Activated naive CD8-positive, alpha-beta T cell treated with anti-CD3 and anti-CD28 coated beads, Interleukin-2, amount 50 U/mL, for 24 hours (primary cell): Measurements from ENCODE around the gene MSMO1.

Experiments
- ATAC-seq: fragments of 150-1000 bp; cut with Tn5 transposase; one replicate; pipeline ENCODE4 v1.10.0; 2021
- DNase-seq: peaks from one replicate; pipeline ENCODE4 v3.0.0; 2021
- H3K27ac Mint-ChIP-seq: one replicate; pipeline ENCODE4 v1.8.0; 2021; ENCODE audit warnings: mild to moderate bottlenecking, mixed read lengths
- H3K27me3 Mint-ChIP-seq: one replicate; pipeline ENCODE4 v1.8.0; 2021; ENCODE audit warnings: mixed read lengths
- H3K36me3 Mint-ChIP-seq: one replicate; pipeline ENCODE4 v1.8.0; 2021; ENCODE audit warnings: low read depth, mixed read lengths
- H3K4me1 Mint-ChIP-seq: one replicate; pipeline ENCODE4 v1.8.0; 2021; ENCODE audit warnings: mixed read lengths
- H3K4me3 Mint-ChIP-seq: one replicate; pipeline ENCODE4 v1.8.0; 2021; ENCODE audit warnings: mild to moderate bottlenecking, moderate library complexity, mixed read lengths
- H3K9me3 Mint-ChIP-seq: one replicate; pipeline ENCODE4 v1.8.0; 2021; ENCODE audit warnings: mixed read lengths

MSMO1 gene

DNA sequence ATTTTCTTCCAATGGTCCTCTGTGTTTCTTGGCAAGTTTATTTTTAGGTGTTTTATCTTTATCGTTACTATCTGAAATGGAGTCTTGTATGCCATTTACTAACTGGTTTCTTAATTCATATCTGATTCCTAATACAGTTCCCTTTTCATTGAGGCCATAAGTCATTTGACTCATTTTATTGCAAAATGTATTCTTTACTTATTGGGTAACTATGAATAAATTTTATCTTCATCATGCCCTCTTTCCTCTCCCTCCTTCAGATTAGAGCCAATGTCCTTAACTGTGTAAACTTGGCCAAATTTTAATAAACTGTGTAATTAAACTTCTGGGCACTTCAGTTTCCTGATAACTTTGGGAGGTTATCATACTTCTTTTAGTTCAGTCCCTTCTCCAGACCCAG is 19.3 kb upstream of the MSMO1 start:
- Mint-ChIP-seq H3K4me1 (no peaks in the 10 kb centered on the region), H3K27me3 (no peaks in the 10 kb centered on the region), H3K4me3 (no peak overlapping the region), H3K36me3 (peaks cover 40% of the 10 kb centered on the region), H3K27ac (no peak overlapping the region), H3K9me3 (no peaks in the 10 kb centered on the region)
- DNase-seq = no peak
- no peak for ATAC-seq

DNA sequence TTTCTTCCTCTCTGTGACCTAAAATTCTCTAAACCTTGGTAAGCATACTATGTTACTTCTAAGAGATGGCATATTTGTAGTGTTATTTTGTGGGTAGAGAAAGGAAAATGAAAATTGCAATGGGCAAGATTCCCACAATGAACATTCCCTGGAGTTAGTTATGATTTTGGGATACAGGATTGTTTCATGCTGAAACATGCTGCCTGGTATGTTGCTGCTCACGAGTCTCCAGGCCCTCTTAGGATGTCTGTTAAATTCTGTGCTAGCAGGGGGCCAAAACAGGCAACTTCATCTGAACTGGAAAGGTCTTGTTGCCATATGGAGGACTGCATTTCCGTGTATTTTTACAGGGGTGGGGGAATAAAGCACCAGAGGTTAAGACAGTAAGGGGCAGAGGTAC is 18.9 kb upstream of the MSMO1 start:
- Mint-ChIP-seq H3K4me3 (no peak overlapping the region), H3K4me1 (no peaks in the 10 kb centered on the region), H3K27ac (no peak overlapping the region), H3K36me3 (peaks cover 40% of the 10 kb centered on the region), H3K27me3 (no peaks in the 10 kb centered on the region), H3K9me3 (no peaks in the 10 kb centered on the region)
- no peak for DNase-seq
- no peak for ATAC-seq

DNA sequence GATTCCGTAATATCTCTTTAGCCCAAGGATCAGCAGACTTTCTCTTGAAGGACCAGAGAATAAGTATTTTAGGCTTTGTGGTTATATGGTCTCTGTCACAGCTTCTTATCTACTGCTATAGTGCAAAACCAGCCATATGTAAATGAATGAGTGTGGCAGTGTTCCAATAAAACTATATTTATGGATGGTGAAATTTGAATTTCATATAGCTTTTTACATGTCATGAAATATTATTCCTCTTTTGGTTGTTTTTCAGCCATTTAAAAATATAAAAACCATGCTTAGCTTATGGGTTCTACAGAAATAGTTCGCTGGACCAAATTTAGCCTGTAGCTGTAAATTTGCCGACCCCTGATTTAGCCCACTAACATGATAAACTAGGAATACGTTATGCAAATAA is 18.0 kb upstream of the MSMO1 start:
- Mint-ChIP-seq H3K27me3 (no peaks in the 10 kb centered on the region), H3K4me3 (no peak overlapping the region), H3K4me1 (no peaks in the 10 kb centered on the region), H3K27ac (no peak overlapping the region), H3K9me3 (no peaks in the 10 kb centered on the region), H3K36me3 (peaks cover 38% of the 10 kb centered on the region)
- ATAC-seq (no peak), DNase-seq (no peak)

DNA sequence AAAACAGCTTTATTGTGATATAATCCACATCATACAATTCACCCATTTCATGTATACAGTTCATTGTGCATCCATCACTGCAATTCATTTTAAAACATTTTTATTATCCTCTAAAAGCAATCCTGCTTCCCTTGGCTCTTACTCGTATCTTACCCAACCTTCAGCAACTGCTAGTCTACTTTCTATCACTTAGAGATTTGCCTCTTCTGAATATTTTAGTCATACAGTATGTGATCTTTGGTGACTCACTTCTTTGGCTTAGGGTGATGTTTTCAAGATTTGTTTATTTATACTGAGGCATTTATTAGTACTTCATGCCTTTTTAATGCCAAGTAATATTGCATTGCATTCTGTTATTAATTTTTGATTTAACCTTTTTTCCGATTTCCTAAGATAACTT is 15.0 kb upstream of the MSMO1 start:
- no peak for ATAC-seq
- Mint-ChIP-seq H3K27ac (no peak overlapping the region), H3K4me1 (no peaks in the 10 kb centered on the region), H3K27me3 (no peaks in the 10 kb centered on the region), H3K4me3 (no peak overlapping the region), H3K36me3 (peaks cover 36% of the 10 kb centered on the region), H3K9me3 (no peaks in the 10 kb centered on the region)
- no peak for DNase-seq

DNA sequence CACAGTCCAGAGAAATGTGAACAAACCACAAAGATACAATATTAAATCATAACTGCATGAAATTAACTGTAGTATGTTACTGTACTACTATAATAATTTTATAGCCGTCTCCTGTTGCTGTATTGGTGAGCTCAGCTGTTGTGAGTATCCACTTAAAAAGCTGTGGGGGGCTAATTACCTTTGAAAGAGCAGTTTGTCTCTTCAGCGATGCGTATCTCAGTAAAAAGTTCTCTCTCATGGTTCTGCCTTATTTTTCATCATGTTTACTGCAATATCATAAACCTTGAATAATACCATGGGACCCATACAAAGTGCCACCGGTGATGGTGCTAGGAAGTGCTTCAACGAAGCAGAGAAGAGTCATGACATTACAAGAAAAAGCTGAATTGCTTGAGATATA is 8.4 kb upstream of the MSMO1 start:
- ATAC-seq (no peak), DNase-seq (no peak)
- H3K4me1 Mint-ChIP-seq = no peaks in the 10 kb centered on the region
- H3K4me3 Mint-ChIP-seq = no peak overlapping the region
- no peaks in the 10 kb centered on the region for H3K9me3 Mint-ChIP-seq
- H3K36me3 Mint-ChIP-seq = peaks cover 15% of the 10 kb centered on the region
- H3K27ac Mint-ChIP-seq = no peak overlapping the region
- no peaks in the 10 kb centered on the region for H3K27me3 Mint-ChIP-seq

DNA sequence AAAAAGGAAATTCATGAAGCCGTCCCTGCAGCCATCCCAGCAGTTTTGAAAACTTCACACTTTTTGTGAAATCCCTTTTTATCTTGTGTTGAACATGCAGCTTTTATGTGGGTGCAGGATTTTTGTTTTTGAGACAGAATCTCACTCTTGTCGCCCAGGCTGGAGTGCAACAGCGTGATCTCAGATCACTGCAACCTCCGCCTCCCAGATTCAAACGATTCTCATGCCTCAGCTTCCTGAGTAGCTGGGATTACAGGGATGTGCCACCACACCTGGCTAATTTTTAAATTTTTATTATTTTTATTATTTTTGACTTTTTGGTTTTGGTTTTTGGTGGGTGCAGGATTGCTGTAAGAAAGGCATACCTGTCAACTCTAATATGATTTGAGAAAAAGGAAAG is 8.0 kb upstream of the MSMO1 start:
- Mint-ChIP-seq H3K4me3 (no peak overlapping the region), H3K27ac (no peak overlapping the region), H3K36me3 (peaks cover 13% of the 10 kb centered on the region), H3K4me1 (no peaks in the 10 kb centered on the region), H3K9me3 (no peaks in the 10 kb centered on the region), H3K27me3 (no peaks in the 10 kb centered on the region)
- no peak for DNase-seq
- ATAC-seq = no peak

DNA sequence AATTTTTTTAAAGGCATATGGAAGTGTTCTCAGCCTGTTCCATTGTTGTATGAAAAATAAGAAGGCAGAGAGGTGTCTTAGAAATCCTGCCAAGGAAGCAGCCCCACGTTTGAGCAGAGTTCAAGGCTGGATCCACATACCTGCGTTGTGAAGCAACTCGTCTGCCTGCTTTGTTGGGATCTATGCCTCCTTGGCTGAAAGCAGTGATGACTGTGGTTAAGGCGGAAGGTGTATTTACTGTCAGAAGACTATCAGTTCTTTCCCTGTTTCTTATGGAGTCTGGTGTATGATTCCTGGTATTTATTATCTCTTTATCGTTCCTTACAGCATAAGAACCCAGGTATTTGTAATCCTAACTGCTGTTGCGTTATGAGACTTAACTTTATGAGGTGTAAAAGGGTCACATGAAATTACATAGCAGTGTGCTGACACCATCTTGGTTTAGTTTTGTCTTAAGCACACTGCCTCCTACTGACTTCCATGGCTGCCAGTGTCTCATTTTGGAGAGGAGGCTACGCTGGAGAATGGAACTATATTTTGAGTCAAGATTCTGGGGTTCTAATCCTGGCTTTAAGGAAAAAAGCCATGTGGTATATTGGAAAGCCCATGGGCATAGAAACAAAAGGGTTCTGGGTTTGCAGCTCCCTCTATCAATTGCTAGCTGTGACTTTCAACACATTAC is 3.1 kb upstream of the MSMO1 start:
- Mint-ChIP-seq H3K4me1 (no peaks in the 10 kb centered on the region), H3K27me3 (no peaks in the 10 kb centered on the region)

DNA sequence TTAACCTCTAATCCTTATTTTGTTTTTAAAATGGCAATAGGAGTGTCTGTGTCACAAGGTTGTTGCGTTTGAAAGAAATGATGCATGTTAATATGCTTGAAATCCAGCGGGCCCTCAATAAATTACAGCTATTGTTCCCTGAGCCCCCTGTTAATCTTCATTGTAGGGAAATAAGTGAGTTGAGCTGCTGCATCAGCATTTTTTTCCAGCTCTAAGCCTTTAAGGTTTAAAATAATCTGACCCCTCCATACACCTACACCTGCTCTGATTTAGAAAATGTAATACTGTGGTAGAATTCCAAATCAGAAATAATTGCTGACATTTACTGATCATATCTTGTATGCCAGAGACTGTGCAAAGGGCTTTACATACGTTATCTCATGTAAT is 2.6 kb upstream of the MSMO1 start:
- peaks cover 2% of the 10 kb centered on the region for H3K36me3 Mint-ChIP-seq
- H3K27me3 Mint-ChIP-seq = no peaks in the 10 kb centered on the region
- DNase-seq (no peak), ATAC-seq (no peak)
- H3K27ac Mint-ChIP-seq = no peak overlapping the region
- H3K4me1 Mint-ChIP-seq = peaks cover 4% of the 10 kb centered on the region
- no peak overlapping the region for H3K4me3 Mint-ChIP-seq
- H3K9me3 Mint-ChIP-seq = no peaks in the 10 kb centered on the region

More for the DNA sequence above, 3.1 kb upstream of the MSMO1 start:
- Mint-ChIP-seq H3K4me3 (no peak overlapping the region), H3K9me3 (no peaks in the 10 kb centered on the region), H3K36me3 (peaks cover 2% of the 10 kb centered on the region), H3K27ac (no peak overlapping the region)
- DNase-seq = no peak
- no peak for ATAC-seq

DNA sequence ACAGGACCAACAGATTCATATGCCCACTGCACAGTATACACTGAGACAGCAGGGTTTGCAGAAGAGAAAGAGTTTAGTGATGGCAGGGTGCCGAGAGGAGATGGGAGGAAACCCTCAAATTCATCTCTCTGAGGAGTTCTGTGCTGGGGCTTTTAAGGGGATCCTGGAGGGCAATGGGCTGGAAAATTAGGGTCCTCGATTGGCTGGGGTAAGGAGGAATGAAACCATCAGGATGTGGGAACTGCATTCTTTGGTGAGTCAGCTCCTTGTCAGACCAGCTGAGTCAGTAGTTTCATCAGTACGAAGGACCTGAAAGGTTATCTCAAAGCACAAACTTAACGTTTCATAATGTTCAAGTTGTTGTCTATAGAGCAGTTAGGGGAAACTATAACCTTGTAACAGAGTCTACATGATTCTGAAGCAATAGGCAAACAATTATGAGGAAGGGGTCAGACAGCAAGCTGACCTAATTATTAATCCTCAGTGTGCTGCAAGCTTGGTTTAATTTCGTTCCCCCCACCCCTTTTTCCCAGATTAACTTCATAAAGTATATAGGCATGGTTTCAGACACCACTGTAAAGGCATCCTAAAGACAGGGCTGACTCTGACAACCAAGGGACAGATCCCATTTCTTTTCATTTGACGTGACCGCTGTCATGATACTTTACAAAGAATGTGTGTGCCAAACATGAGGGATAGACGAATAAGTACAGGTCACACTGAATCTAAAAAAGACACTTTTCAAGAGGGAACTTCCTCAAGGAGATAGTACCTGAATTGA is 1.5 kb upstream of the MSMO1 start:
- H3K27me3 Mint-ChIP-seq = no peaks in the 10 kb centered on the region
- H3K27ac Mint-ChIP-seq = no peak overlapping the region
- peaks cover 6% of the 10 kb centered on the region for H3K36me3 Mint-ChIP-seq
- H3K4me1 Mint-ChIP-seq = peaks cover 12% of the 10 kb centered on the region
- no peak for DNase-seq
- H3K4me3 Mint-ChIP-seq = no peak overlapping the region
- no peak for ATAC-seq
- H3K9me3 Mint-ChIP-seq = no peaks in the 10 kb centered on the region

DNA sequence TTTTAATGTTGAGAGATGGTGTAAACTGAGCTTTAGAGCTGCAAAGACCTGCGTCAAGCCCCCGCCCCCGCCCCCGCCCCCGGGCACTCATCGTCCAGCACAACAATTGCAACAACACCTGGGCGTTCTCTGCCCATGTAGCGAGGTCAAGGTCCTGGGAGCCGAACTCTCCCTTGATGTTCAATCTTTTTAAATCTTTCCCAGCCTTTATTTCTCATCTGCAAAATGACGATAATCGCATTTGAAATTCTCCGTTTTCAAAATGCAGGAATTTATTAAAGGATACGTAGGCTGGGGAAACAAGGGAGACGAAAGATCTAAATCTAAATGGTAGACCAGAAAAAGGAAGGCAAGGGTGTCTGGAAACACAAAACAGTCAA is 648 bp upstream of the MSMO1 start:
- peaks cover 21% of the 10 kb centered on the region for H3K4me1 Mint-ChIP-seq
- H3K27me3 Mint-ChIP-seq = no peaks in the 10 kb centered on the region
- no peak overlapping the region for H3K27ac Mint-ChIP-seq
- H3K9me3 Mint-ChIP-seq = no peaks in the 10 kb centered on the region
- H3K4me3 Mint-ChIP-seq = no peak overlapping the region
- peaks cover 12% of the 10 kb centered on the region for H3K36me3 Mint-ChIP-seq
- ATAC-seq (no peak), DNase-seq (no peak)

DNA sequence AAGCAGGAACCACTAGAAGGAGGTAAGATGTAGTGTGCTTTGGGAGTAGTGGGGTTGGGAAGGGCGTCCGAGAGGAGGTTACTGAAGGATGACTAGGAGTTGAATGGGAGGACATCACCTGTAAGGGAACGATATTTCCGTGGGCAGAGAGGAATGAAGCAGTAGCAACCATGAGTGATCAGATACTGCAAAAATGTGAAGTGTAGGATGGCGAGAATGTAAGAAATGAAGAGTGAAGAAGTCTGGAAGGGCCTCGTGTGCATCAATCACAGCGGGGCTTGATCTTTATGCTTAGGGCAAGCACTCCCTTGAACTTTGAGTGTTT is 594 bp downstream of the MSMO1 start:
- H3K36me3 Mint-ChIP-seq = peaks cover 19% of the 10 kb centered on the region
- H3K27me3 Mint-ChIP-seq = no peaks in the 10 kb centered on the region
- H3K4me1 Mint-ChIP-seq = peaks cover 31% of the 10 kb centered on the region
- H3K9me3 Mint-ChIP-seq = no peaks in the 10 kb centered on the region
- ATAC-seq (no peak), DNase-seq (no peak)
- no peak overlapping the region for H3K4me3 Mint-ChIP-seq
- H3K27ac Mint-ChIP-seq = no peak overlapping the region

DNA sequence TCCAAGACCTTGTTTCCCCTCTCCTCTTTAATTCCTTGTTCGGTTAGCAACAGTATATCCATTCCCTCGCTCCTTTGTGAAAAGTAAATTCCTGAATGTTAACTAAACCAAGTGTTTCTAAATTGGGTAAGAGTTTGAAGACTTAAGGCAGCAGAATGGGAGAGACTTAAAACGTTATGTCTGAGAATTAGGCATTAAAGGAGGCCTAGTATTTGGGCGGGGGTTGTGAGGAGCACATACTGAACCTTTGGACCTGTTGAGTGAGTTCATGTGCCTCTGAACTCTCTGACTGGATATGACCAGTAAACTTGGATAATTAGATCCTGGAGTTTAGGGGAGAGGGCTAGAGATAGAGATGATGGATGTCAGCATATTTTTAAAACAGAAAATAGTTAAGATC is 1.2 kb downstream of the MSMO1 start:
- Mint-ChIP-seq H3K36me3 (peaks cover 17% of the 10 kb centered on the region), H3K4me3 (no peak overlapping the region), H3K27ac (no peak overlapping the region), H3K27me3 (no peaks in the 10 kb centered on the region), H3K4me1 (peaks cover 31% of the 10 kb centered on the region), H3K9me3 (no peaks in the 10 kb centered on the region)
- no peak for DNase-seq
- no peak for ATAC-seq

DNA sequence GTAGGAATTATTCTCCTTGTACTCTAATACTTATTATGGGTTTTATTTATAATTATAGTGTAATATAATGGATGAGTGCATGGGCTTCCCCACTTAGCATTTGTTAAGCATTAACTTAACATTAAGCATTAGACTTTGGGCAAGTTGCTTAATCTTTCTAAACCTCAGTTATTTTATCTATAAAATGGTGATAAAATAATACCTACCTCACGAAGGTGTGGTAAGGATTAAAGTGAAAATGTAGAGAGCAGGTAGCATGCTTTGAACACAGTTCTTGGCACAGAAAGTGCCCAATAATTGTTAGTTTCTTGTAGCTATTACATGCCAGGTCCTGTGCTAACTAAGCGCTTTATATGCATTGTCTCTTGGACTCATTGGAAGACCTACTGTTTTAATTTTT is 2.6 kb downstream of the MSMO1 start:
- Mint-ChIP-seq H3K4me1 (peaks cover 31% of the 10 kb centered on the region), H3K9me3 (no peaks in the 10 kb centered on the region), H3K4me3 (peak overlapping the region; percentile 27), H3K36me3 (peaks cover 23% of the 10 kb centered on the region), H3K27ac (peak overlapping the region; percentile 55), H3K27me3 (no peaks in the 10 kb centered on the region)
- DNase-seq (no peak), ATAC-seq (no peak)

DNA sequence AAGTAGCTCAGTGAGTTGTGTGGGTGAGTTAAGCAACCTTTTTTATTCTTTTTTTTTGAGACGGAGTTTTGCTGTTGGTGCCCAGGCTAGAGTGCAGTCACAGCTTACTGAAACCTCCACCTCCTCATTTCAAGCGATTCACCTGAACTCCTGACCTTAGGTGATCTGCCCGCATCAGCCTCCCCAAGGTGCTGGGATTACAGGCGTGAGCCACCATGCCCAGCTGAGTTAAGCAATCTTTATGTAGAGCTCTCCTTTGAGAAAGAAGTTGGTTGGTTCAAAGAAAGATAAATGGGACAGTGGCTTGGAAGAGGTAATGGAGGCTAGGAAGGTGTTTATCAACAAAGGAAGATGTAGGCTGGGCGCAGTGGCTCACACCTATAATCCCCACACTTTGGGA is 3.2 kb downstream of the MSMO1 start:
- Mint-ChIP-seq H3K27ac (peak overlapping the region; percentile 55), H3K36me3 (peaks cover 27% of the 10 kb centered on the region), H3K27me3 (no peaks in the 10 kb centered on the region), H3K9me3 (no peaks in the 10 kb centered on the region), H3K4me1 (peaks cover 31% of the 10 kb centered on the region), H3K4me3 (peak overlapping the region; percentile 27)
- ATAC-seq = no peak
- DNase-seq = no peak

DNA sequence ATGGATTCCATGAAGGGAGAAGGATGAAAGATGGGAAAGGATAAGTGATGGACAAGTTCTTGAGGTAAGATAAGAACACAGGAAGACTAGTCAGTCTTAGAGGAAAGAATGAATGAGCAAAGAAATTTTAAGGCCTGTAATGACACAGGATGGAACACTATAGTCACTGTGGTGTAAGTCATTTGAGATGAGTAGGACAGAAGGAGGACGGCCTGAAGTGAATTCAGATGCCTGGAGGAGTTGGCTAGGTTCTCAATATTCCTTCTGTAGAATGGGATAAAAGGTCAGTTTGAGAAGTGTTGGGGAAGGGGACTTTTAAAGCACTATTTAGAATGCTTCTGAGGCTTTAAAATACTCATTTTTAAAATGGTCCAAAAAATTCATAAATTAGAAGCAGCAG is 3.9 kb downstream of the MSMO1 start:
- ATAC-seq (no peak), DNase-seq (no peak)
- peaks cover 31% of the 10 kb centered on the region for H3K4me1 Mint-ChIP-seq
- no peaks in the 10 kb centered on the region for H3K9me3 Mint-ChIP-seq
- H3K27ac Mint-ChIP-seq = peak overlapping the region; percentile 55
- H3K4me3 Mint-ChIP-seq = peak overlapping the region; percentile 27
- no peaks in the 10 kb centered on the region for H3K27me3 Mint-ChIP-seq
- peaks cover 27% of the 10 kb centered on the region for H3K36me3 Mint-ChIP-seq
